MCF 10A (cell line): ENCODE data around the gene RAD51B. TPM values are rescaled to one million over a fixed set of nuclear protein-coding genes. Genes with fewer than 3 reads are reported as not detected.

Experiments used
- BruUV-seq: library from RNA; stranded (reverse); fragments of 400-500 nt; replicated peaks from 2 replicates; lab custom pipeline; 2021; lab: Mats Ljungman, UMichigan
- CTCF ChIA-PET: fragments of 300-600 bp; sonication (Branson Sonifier 250); formaldehyde crosslinking; extraction: SDS; loops from one replicate; lab custom pipeline; 2021; ENCODE audit warnings: antibody characterized with exemption, inconsistent platforms; lab: Yijun Ruan, JAX
- POLR2A ChIA-PET: fragments of 300-600, 350-650 bp; sonication (Branson Sonifier 250); formaldehyde crosslinking; extraction: SDS; loops from one replicate; lab custom pipeline; 2020; ENCODE audit warnings: antibody characterized with exemption, inconsistent platforms; lab: Yijun Ruan, JAX
- DNase-seq: peaks from one replicate; pipeline ENCODE4 v3.0.0-alpha.2; 2018; ENCODE audit not compliant: unreplicated experiment
- H3K27ac Mint-ChIP-seq: one replicate; pipeline ENCODE4 v1.8.0; 2022; ENCODE audit warnings: mild to moderate bottlenecking, low read depth, mixed read lengths; ENCODE audit not compliant: unreplicated experiment
- H3K27me3 Mint-ChIP-seq: one replicate; pipeline ENCODE4 v1.8.0; 2022; ENCODE audit warnings: mixed read lengths; ENCODE audit not compliant: insufficient read depth, unreplicated experiment
- H3K36me3 Mint-ChIP-seq: one replicate; pipeline ENCODE4 v1.8.0; 2022; ENCODE audit warnings: mild to moderate bottlenecking, moderate library complexity, mixed read lengths; ENCODE audit not compliant: insufficient read depth, unreplicated experiment
- H3K4me1 Mint-ChIP-seq: one replicate; pipeline ENCODE4 v1.8.0; 2022; ENCODE audit warnings: mixed read lengths; ENCODE audit not compliant: insufficient read depth, unreplicated experiment
- H3K4me3 Mint-ChIP-seq: one replicate; pipeline ENCODE4 v1.8.0; 2022; ENCODE audit warnings: mild to moderate bottlenecking, moderate library complexity, mixed read lengths; ENCODE audit not compliant: unreplicated experiment
- H3K9me3 Mint-ChIP-seq: one replicate; pipeline ENCODE4 v1.8.0; 2022; ENCODE audit warnings: mixed read lengths; ENCODE audit not compliant: unreplicated experiment
- intact Hi-C: fragments of 100-400 bp; cut with micrococcal nuclease; formaldehyde crosslinking; loops from 2 replicates; pipeline ENCODE4 v1.14.1; 2022
- total RNA-seq: library from RNA; stranded (reverse); gene quantifications from 2 replicates; pipeline ENCODE4 v1.2.3, GENCODE V29; 2022
- TF ChIP-seq, protein P1 (sequence below): fragments of 200-600 bp; IDR thresholded peaks from one replicate; pipeline ENCODE4 v1.8.0; 2022; ENCODE audit warnings: antibody characterized with exemption, mild to moderate bottlenecking; ENCODE audit not compliant: unreplicated experiment

The RAD51B gene
- total RNA-seq, 1 experiment from 2014 or later = 14.6 TPM

GRCh38 chr14:68376067-68376779 is 556.6 kb downstream of the RAD51B start:
- intact Hi-C loops = no loop called here
- POLR2A ChIA-PET = interaction anchor here (0.6 to 0.9 kb wide), 3 partner anchors 9 to 100 kb away, joined by 3 read pairs; no protein-coding TSS in a partner anchor
- no peaks in the 10 kb centered on the region for H3K36me3 Mint-ChIP-seq
- H3K4me3 Mint-ChIP-seq = no peak overlapping the region
- H3K27ac Mint-ChIP-seq = peak overlapping the region; percentile 55
- H3K27me3 Mint-ChIP-seq = no peaks in the 10 kb centered on the region
- CTCF ChIA-PET = interaction anchor here (0.6 to 1.4 kb wide), 3 partner anchors 9 to 599 kb away, joined by 3 to 6 read pairs (median 3); no protein-coding TSS in a partner anchor
- TF ChIP-seq, protein P1, sequence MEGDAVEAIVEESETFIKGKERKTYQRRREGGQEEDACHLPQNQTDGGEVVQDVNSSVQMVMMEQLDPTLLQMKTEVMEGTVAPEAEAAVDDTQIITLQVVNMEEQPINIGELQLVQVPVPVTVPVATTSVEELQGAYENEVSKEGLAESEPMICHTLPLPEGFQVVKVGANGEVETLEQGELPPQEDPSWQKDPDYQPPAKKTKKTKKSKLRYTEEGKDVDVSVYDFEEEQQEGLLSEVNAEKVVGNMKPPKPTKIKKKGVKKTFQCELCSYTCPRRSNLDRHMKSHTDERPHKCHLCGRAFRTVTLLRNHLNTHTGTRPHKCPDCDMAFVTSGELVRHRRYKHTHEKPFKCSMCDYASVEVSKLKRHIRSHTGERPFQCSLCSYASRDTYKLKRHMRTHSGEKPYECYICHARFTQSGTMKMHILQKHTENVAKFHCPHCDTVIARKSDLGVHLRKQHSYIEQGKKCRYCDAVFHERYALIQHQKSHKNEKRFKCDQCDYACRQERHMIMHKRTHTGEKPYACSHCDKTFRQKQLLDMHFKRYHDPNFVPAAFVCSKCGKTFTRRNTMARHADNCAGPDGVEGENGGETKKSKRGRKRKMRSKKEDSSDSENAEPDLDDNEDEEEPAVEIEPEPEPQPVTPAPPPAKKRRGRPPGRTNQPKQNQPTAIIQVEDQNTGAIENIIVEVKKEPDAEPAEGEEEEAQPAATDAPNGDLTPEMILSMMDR = no peak
- peaks cover 10% of the 10 kb centered on the region for H3K4me1 Mint-ChIP-seq
- BruUV-seq = no TSS peak
- H3K9me3 Mint-ChIP-seq = no peaks in the 10 kb centered on the region
- no peak for DNase-seq

DNA sequence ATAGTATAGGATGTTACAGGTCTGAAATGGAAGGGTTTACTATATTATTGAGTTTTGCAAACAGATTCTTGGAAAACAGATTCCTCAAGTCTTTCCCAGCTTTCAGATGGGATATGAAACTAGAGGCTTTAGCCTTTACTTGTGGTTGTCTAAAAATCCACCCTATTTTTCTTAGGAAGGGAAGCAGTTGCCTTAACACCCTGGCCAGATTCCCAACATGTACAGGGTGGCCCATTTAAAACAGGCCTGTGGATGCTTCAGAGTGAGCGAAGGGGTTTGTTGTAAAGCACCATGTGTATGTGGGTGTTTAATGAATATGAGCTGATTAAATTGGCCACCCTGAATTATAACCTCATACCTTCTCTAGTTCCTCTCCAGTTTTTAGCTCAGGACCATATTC is 557.4 kb downstream of the RAD51B start:
- peaks cover 10% of the 10 kb centered on the region for H3K4me1 Mint-ChIP-seq
- no TSS peak for BruUV-seq
- H3K27ac Mint-ChIP-seq = no peak overlapping the region
- no peak for DNase-seq
- H3K36me3 Mint-ChIP-seq = no peaks in the 10 kb centered on the region
- POLR2A ChIA-PET = interaction anchor here (0.6 to 1.2 kb wide), 4 partner anchors 9 to 419 kb away, joined by 3 read pairs; no protein-coding TSS in a partner anchor
- no peaks in the 10 kb centered on the region for H3K9me3 Mint-ChIP-seq
- H3K4me3 Mint-ChIP-seq = no peak overlapping the region
- intact Hi-C loops = no loop called here
- CTCF ChIA-PET = interaction anchor here (0.5 to 1.4 kb wide), 3 partner anchors 9 to 540 kb away, joined by 3 to 6 read pairs (median 4); no protein-coding TSS in a partner anchor
- TF ChIP-seq, protein P1 = no peak
- H3K27me3 Mint-ChIP-seq = no peaks in the 10 kb centered on the region

DNA sequence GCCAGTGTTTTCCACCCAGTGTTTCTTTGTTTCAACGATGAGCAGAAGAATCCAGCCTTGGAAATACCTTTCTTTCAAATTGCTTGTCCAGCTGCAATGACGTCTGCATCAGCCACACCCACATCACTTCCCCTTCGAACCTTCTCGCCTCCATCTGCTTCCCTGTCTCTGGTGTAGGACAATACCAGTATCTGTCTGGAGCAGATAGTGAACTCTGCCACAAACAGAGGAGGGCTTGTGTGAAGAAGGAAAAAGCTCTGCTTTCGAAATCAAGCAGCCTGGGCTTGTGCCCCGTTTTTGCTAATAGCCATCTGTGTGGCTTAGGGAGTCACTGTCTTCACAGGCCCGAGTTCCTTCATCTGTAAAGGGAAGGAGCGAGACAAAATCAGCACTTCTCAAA is 557.9 kb downstream of the RAD51B start:
- BruUV-seq = no TSS peak
- intact Hi-C loops = no loop called here
- Mint-ChIP-seq H3K4me1 (peaks cover 10% of the 10 kb centered on the region), H3K4me3 (no peak overlapping the region), H3K9me3 (no peaks in the 10 kb centered on the region), H3K27ac (no peak overlapping the region), H3K36me3 (no peaks in the 10 kb centered on the region), H3K27me3 (no peaks in the 10 kb centered on the region)
- CTCF ChIA-PET = interaction anchor here (0.5 to 1.0 kb wide), 3 partner anchors 49 to 540 kb away, joined by 3 to 4 read pairs (median 3); no protein-coding TSS in a partner anchor
- POLR2A ChIA-PET = interaction anchor here (0.6 to 1.3 kb wide), 4 partner anchors 10 to 418 kb away, joined by 3 to 6 read pairs (median 3); no protein-coding TSS in a partner anchor
- TF ChIP-seq, protein P1 = no peak
- no peak for DNase-seq
